ENCODE measurements around the gene RDH8.

Gene RDH8

GRCh38 chr19:10036601-10037071, 23.4 kb downstream of the RDH8 start:
- in situ Hi-C loops (cut with MboI; ENCODE audit: low sequenced_read_pairs): no loop called here

DNA sequence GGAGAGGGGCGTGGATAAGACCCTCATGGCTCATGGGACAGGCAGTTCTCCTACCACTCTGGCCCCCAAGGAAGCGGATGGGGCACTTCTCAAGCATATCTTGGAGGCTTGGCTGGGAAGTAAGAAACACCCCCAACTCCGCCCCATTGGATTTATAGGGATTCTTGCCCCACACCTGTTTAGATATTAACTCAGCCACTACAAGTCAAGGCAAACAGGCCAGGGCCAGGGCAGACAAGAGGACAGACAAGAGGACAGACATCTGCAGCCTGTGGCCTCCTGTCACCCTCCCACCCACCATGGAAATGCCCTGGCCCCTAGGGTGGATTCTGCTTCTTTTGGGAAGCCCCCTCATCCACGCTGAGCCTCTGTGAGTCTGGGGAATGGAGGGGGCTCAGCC, 24.1 kb downstream of the RDH8 start:
- in situ Hi-C loops (cut with MboI; ENCODE audit: low sequenced_read_pairs): no loop called here

GRCh38 chr19:10037809-10038208, 24.5 kb downstream of the RDH8 start:
- in situ Hi-C loops (cut with MboI; ENCODE audit: low sequenced_read_pairs): no loop called here

GRCh38 chr19:10043286-10043927, 30.1 kb downstream of the RDH8 start:
- in situ Hi-C loops (cut with MboI; ENCODE audit: low sequenced_read_pairs): no loop called here

DNA sequence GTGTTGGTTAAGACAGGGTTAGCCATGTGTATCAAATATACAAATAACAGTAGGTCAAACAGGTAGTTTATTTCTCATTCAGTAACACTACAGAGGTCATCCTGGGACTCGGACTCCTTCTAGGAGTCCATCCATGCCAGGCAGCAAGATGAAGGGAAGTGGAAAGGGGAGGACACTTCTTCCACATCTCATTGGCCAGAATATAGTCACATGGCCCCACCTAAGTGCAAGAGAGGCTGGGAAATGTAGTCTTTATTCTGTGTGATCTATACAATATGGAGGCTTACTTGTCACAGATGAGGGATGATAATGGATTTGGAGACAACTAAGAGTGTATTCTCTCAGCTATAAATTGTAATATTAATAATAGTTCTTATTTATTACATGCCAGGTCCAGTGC, 31.1 kb downstream of the RDH8 start:
- in situ Hi-C loops (cut with MboI; ENCODE audit: low sequenced_read_pairs): no loop called here

- in situ Hi-C loops (cut with MboI; ENCODE audit: low sequenced_read_pairs): no loop called here
Measured at GRCh38 chr19:10045371-10045770, 32.1 kb downstream of the RDH8 start.

- in situ Hi-C loops (cut with MboI; ENCODE audit: low sequenced_read_pairs): no loop called here
Measured at GRCh38 chr19:10049626-10050025, 36.3 kb downstream of the RDH8 start.

DNA sequence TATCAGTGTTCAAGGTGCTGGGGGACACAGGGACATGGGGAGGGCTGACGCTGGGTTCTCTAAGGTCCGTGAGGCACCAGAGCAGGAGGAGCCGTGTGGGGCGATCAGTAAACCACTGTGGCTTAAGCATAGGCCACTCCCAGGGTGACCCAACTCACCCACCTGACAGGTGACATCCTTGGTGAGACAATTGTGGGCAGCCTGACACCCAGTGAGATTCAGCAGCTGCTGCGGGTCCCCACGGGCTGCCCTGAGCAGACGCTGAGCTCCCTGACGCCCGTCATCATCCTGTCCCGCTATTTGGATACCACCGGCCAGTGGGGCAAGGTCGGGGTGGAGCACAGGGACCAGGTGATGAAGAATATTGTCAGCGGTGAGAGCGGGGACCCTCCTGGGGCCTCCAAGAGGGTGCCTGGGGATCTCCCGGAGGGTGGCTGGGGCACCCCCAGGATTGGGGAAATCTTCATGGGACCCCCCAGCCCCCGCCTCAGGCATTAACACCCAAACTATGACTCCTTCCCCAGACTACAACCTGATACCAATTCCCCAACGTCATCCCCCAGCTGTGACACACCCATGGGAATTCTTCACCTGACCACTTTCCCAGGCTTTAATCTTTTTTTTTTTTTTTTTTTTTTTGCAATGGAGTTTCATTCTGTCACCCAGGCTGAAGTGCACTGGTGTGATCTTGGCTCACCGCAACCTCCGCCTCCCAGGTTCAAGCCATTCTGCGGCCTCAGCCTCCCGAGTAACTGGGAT, 39.5 kb downstream of the RDH8 start:
- in situ Hi-C loops (cut with MboI; ENCODE audit: low sequenced_read_pairs): no loop called here

DNA sequence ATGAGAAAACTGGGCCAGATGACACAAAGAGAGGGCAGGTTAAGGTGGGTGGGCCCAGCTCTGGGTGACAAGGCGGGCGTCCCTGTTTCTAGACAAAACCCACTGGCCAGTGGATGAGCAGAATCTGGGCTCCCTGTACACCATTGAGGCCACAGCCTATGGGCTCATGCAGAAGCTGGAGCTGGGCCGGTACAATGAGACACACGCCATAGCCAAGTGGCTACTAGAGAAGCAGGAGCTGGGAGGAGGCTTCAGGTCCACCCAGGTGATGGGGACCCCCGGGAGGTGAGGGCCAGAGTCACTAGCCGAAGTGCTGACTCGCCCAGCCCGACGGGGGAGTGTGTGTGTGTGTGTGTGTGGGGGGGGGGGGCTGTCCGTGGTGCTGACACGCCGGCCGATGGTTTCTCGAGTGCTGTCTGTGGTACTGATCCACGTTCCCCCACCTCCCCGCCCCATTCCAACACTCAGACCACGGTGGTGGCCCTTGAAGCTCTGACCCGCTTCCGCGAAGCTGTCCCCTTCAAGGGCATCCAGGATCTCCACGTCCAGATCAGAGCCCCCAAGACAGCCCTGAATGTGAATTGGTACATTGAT, 48.5 kb downstream of the RDH8 start:
- in situ Hi-C loops (cut with MboI; ENCODE audit: low sequenced_read_pairs): no loop called here

DNA sequence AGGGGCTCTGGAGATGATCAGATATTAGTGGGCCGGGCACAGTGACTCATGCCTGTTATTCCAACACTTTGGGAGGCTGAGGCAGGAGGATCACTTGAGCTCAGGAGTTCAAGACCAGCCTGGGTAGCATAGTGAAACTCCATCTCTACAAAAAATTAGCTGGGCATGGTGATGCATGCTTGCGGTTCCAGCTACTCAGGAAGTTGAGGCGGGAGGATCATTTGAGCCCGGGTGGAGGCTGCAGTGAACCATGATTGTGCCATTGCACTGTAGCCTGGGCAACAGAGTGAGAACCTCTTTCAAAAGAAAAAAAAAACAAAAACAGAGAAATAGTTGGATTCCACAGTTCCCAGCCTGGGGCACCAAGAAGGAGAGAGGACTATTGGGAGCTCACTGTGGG, 54.9 kb downstream of the RDH8 start:
- in situ Hi-C loops (cut with MboI; ENCODE audit: low sequenced_read_pairs): no loop called here

DNA sequence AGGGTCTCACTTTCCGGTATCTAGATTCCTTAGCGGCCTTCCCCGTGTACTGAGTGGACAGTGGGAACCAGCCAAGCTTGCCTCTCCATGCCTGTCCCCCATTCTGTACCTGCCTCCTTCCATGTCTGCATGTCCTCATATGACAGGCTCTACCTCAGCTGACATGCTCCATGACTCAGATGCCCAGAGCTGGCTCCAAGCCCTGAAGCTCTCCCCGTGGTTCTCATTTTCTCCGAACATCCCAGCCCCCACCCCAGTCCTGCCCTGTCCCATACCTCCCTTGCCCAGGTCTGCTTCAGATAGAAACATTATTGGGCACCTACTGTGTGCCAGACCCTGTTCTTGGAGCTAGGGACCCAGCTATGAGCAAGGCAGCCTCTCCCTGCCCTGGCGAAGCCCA, 55.8 kb downstream of the RDH8 start:
- in situ Hi-C loops (cut with MboI; ENCODE audit: low sequenced_read_pairs): no loop called here

DNA sequence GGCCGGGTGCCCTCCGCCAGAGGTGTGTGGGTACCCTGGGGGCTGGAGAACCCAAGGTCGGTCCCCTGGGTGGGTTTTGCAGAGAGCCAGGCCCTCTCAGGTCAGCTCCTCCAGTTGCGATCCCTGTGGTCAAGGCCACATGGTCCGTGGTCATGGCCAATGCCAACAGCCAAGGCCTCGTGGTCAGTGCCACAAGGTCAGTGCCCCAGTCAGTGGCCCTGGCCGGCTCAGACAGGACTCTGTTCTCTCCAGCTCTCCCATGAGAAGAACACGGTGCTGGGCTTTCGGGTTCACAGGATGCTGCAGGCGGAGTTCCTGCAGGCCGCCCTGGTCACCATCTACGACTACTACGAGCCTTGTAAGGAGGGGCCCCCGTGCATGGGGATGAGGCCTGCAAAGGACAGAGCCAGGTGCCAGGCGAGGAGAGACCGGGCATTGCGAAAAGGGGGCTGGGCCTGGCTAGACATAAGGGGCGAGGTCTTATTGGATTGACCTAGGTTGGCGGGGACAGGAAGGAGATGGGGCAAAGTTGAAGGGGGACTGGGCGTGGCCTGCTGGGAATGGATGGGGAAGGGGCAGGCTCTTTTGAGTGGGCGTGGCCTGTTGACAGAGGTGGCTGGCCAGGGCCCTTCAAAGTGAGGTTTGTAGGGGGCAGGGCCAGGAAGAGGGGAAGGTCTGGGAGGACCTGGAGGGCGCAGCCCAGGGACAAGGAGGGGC, 57.6 kb downstream of the RDH8 start:
- in situ Hi-C loops (cut with MboI; ENCODE audit: low sequenced_read_pairs): no loop called here
